Uterus (tissue), 2 donors: ENCODE results near the gene MPV17L.
"Not testable (repeated sequence)": the region's sequence is repeated elsewhere in the genome, so short reads cannot be mapped to it uniquely, and the experiment has no call there.

Source experiments
- POLR2A ChIP-seq, 2 donors: fragments of 450-650 bp; IDR thresholded peaks; one replicate each; pipeline ENCODE4 v1.6.1; 2016; ENCODE audit warnings: antibody characterized with exemption in 2 of 2, mild to moderate bottlenecking in 1 of 2, moderate library complexity in 1 of 2
- TF ChIP-seq, protein P1 (sequence below), 4 experiments: fragments of 200-600 bp in 2 of 4; fragments of 450-650 bp in 2 of 4; sonication (generic) in 2 of 4; IDR thresholded peaks; one replicate each; pipeline ENCODE4 v1.5.1; 2016 to 2019; ENCODE audit warnings: antibody characterized with exemption in 4 of 4, mild to moderate bottlenecking in 2 of 4, moderate library complexity in 1 of 4

DNA sequence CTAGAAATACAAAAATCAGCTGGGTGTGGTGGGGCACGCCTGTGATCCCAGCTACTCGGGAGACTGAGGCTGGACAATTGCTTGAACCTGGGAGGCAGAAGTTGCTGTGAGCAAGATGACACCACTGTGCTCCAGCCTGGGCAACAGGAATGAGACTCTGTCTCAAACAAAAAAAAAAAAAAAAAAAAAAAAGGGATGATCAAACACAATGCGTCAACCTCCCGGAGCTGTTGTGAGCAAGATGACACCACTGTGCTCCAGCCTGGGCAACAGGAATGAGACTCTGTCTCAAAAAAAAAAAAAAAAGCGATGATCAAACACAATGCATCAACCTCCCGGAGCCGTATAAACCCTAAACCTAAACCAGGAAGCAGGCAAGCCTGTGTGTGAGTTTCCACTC is 38.1 kb upstream of the MPV17L start:
- TF ChIP-seq, protein P1, sequence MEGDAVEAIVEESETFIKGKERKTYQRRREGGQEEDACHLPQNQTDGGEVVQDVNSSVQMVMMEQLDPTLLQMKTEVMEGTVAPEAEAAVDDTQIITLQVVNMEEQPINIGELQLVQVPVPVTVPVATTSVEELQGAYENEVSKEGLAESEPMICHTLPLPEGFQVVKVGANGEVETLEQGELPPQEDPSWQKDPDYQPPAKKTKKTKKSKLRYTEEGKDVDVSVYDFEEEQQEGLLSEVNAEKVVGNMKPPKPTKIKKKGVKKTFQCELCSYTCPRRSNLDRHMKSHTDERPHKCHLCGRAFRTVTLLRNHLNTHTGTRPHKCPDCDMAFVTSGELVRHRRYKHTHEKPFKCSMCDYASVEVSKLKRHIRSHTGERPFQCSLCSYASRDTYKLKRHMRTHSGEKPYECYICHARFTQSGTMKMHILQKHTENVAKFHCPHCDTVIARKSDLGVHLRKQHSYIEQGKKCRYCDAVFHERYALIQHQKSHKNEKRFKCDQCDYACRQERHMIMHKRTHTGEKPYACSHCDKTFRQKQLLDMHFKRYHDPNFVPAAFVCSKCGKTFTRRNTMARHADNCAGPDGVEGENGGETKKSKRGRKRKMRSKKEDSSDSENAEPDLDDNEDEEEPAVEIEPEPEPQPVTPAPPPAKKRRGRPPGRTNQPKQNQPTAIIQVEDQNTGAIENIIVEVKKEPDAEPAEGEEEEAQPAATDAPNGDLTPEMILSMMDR (IDR thresholded peaks at IDR 0.05) = not testable (repeated sequence)
- not testable (repeated sequence) for TF ChIP-seq POLR2A (IDR thresholded peaks at IDR 0.05)
